Measurements from ENCODE around the gene DPH1. TPM values are rescaled to one million over a fixed set of nuclear protein-coding genes. Genes with fewer than 3 reads are reported as not detected.

Gene DPH1
- total RNA-seq, 4 donors from 2014 or later, result 29.9 to 35.6 (median 34.0) TPM

GRCh38 chr17:2023692-2024571 is 6.0 kb upstream of the DPH1 start:
- H3K4me1 ChIP-seq, result peaks cover 0 to 35% (median 23%) of the 10 kb centered on the region in 3 donors
- H3K27ac ChIP-seq, result peak overlapping the region in 1 of 4 donors; percentile 33
- H3K36me3 ChIP-seq, result no peaks in the 10 kb centered on the region
- peaks cover 70% of the 10 kb centered on the region for H3K27me3 ChIP-seq
- peak; percentile 48 for ATAC-seq
- H3K9me3 ChIP-seq, result no peaks in the 10 kb centered on the region
- WGBS, 2 donors (ENCODE audit: low coverage in 1 of 2), result 20% methylated on average over 1 of the region's 85 CpGs; no CpG with 5 or more reads in 1 of the 2 donors
- H3K4me3 ChIP-seq, result peak overlapping the region; percentile 27 to 61
- TF ChIP-seq POLR2AphosphoS5 (IDR thresholded peaks at IDR 0.05) (no peak), CTCF (IDR thresholded peaks at IDR 0.05) (peak in 1 of 4 experiments; percentile 7)

GRCh38 chr17:2024572-2025219 is 5.3 kb upstream of the DPH1 start:
- 7% methylated on average over 6 of the region's 73 CpGs; no CpG with 5 or more reads in 1 of the 2 donors for WGBS, 2 donors (ENCODE audit: low coverage in 1 of 2)
- Histone ChIP-seq H3K4me3 (peak overlapping the region; percentile 27 to 61), H3K27ac (peak overlapping the region in 1 of 4 donors; percentile 55), H3K36me3 (no peaks in the 10 kb centered on the region), H3K4me1 (peaks cover 0 to 39% (median 23%) of the 10 kb centered on the region in 3 donors), H3K9me3 (no peaks in the 10 kb centered on the region), H3K27me3 (peaks cover 73% of the 10 kb centered on the region)
- no peak for ATAC-seq
- TF ChIP-seq EP300 (IDR thresholded peaks at IDR 0.05), result no peak
- TF ChIP-seq POLR2AphosphoS5 (IDR thresholded peaks at IDR 0.05), result no peak
- TF ChIP-seq POLR2A (IDR thresholded peaks at IDR 0.05), result no peak
- no peak for TF ChIP-seq CTCF (IDR thresholded peaks at IDR 0.05)

- Histone ChIP-seq H3K27me3 (peaks cover 74% of the 10 kb centered on the region), H3K36me3 (no peaks in the 10 kb centered on the region), H3K9me3 (no peaks in the 10 kb centered on the region), H3K4me3 (peak within 1 kb of the TSS; percentile 27 to 61), H3K4me1 (peaks cover 0 to 41% (median 23%) of the 10 kb centered on the region in 3 donors), H3K27ac (peak within 1 kb of the TSS in 1 of 4 donors; percentile 55)
- no peak for TF ChIP-seq POLR2A (IDR thresholded peaks at IDR 0.05)
- no peak for TF ChIP-seq POLR2AphosphoS5 (IDR thresholded peaks at IDR 0.05)
- TF ChIP-seq EP300 (IDR thresholded peaks at IDR 0.05), result no peak
- TF ChIP-seq CTCF (IDR thresholded peaks at IDR 0.05), result no peak
- peak; percentile 45 for ATAC-seq
- no CpG with 5 or more reads among the region's 47 CpGs for WGBS, 2 donors (ENCODE audit: low coverage in 1 of 2)
Measured at GRCh38 chr17:2025220-2025621, 4.7 kb upstream of the DPH1 start, which contains the start of gene RTN4RL1. Gene RTN4RL1, minus strand, starts transcription at chr17:2025334. Its CDS starts 469 bp downstream, at chr17:2024865.

- Histone ChIP-seq H3K4me1 (peaks cover 0 to 44% (median 25%) of the 10 kb centered on the region in 3 donors), H3K4me3 (peak overlapping the region; percentile 27 to 61), H3K36me3 (no peaks in the 10 kb centered on the region), H3K27ac (peak overlapping the region in 1 of 4 donors; percentile 55), H3K9me3 (no peaks in the 10 kb centered on the region), H3K27me3 (peaks cover 74% of the 10 kb centered on the region)
- TF ChIP-seq POLR2A (IDR thresholded peaks at IDR 0.05), result no peak
- TF ChIP-seq POLR2AphosphoS5 (IDR thresholded peaks at IDR 0.05), result no peak
- TF ChIP-seq EP300 (IDR thresholded peaks at IDR 0.05), result no peak
- peak in 3 of 4 experiments; percentile 61 to 77 (median 76) for TF ChIP-seq CTCF (IDR thresholded peaks at IDR 0.05)
- WGBS, 2 donors (ENCODE audit: low coverage in 1 of 2), result 0% methylated on average over 1 to 16 of the region's 55 CpGs
- no peak for ATAC-seq
Measured at GRCh38 chr17:2025622-2026309, 4.2 kb upstream of the DPH1 start.

Measured in gastroesophageal sphincter (tissue), 4 donors.